ENCODE measurements around the gene OTOP3. TPM values are rescaled to one million over a fixed set of nuclear protein-coding genes. Genes with fewer than 3 reads are reported as not detected.

The OTOP3 gene
- total RNA-seq, 1 donor from 2014 or later: not detected

DNA sequence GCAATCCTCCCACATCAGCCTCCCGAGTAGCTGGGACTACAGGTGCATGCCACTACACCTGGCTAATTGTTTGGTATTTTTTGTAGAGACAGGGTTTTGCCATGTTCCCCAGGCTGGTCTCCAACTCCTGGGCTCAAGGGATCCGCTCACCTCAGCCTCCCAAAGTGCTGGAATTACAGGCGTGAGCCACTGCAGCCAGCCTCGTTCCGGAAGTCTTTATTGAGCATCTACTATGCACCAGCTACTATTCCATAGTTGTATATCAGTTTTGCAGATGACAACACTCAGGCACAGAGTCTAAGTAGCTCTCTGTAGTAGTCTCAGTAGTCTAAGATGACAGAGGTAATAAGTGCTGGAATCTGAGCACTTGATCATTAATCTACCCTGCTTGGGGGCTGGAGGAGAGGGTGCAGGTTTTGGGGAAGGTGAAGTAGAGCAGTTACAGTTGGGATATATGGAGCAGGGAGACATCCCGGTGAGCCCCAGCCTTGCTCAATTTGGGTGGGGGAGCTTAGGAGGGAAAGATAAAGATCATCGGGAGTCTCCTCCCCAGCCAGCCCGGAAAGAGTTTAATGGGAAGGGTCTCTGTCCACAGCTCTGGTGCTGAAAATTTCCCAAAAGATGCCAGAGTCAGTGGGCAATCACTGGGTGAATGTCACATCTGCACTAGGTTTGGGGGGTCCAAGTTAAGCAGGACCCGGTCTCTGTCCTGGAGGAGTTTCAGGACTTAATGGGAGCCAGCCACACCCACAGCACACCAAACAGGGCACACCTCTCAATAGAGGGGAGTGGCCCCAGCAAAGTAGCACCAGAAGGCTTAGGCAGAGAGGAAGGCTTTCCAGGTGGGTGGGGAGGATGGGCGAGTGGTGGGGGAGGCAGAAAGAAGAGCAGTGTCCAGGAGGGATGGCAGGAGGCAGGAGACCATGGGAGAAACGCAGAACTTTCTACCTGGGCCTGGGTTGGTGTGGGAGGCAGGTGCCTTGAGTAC is 1.7 kb downstream of the OTOP3 start:
- DNase-seq (ENCODE audit: low spot score in 2 of 2) (no peak), FAIRE-seq (no peak)

DNA sequence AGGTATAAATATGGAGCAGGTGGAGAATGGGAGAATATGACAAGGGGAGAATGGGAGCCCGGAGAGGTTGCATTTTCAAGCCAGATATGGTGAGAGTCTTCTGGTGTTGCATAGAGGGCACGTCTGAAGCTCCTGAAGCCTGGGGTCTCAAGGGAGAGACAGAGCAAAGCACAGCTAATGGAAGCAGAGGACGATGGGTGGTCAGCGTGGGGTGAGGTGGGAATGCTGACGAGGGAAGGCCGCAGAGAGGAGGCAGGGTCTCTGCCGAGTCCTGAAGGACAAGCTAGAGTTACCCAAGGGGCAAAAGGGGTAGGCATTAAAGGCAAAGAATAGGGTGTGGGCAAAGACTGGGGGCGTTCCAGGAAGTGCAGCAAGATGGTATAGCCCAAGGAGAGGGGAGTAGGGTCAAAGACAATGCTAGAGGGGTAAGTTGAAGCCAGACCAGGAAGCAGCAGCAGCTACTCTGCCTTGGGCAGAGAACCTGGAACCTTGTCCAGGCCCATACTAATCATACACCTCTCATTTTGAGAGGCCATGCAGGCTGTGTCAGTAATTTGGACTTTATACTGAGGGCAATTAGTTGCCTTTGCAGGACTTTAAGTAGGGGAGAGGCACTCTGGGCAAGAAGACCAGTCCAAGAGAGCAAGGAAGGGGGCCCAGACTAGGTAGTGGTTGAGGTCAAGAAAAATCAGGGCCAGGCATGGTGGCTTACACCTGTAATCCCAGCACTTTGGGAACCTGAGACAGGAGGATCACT is 2.7 kb downstream of the OTOP3 start:
- FAIRE-seq (no peak), DNase-seq (ENCODE audit: low spot score in 2 of 2) (no peak)

DNA sequence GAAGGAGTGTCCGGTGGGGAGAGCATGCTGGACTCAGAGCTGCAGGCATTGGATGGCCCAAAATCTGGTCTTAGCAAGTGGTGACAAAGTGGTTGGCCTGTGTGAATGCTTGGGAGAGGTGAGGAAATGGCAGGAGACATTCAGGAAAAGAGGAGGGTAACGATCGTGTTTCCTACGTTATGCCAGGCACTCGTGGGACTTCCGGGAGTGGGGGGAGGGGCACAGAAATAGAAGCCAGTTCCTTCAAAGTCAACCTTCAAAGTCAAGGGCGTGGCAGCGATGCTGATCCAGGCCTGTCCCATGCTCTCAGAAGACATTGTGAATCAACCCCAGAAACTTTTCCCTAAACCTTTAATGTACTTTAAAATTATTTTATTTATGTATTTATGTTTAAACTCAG is 3.8 kb downstream of the OTOP3 start:
- FAIRE-seq: no peak
- DNase-seq (ENCODE audit: low spot score in 2 of 2): no peak

GRCh38 chr17:74941128-74941725 is 5.5 kb downstream of the OTOP3 start:
- DNase-seq (ENCODE audit: low spot score in 2 of 2) (no peak), FAIRE-seq (no peak)

DNA sequence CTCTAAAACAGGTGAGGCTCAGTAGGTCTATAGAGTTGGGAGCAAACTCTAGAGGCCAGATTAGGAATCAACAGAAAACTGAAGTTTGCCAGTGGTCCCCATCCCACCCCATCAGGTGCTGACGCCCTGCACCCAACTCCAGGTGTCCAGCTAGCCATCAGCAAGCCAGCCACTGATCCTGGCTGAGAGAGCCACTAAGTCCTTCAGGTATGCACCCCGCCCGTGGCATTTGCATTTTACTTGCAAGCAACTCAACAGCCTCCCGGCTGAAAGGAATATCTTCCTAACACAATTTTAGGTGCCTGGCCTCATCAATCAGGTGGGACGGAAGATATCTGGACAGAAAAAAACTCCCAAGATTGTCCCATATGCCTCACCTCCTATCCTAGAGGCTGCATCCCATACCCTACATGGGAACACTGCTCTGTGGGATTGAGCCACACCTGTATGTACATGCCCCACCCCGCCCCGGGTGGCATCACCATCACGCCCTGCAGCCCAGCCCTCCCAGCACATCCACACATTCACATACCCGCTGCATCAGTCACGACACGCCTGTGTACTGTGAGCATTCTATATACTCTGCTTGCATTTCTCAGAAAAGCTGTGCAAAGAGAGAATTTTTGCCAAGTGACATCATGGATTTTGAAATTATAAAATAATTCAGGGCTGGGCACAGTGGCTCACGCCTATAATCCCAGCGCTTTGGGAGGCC is 8.3 kb downstream of the OTOP3 start:
- FAIRE-seq: no peak
- no peak for DNase-seq (ENCODE audit: low spot score in 2 of 2)

- no peak for FAIRE-seq
- DNase-seq (ENCODE audit: low spot score in 2 of 2): no peak
Observed at GRCh38 chr17:74945543-74945942, 9.8 kb downstream of the OTOP3 start.

DNA sequence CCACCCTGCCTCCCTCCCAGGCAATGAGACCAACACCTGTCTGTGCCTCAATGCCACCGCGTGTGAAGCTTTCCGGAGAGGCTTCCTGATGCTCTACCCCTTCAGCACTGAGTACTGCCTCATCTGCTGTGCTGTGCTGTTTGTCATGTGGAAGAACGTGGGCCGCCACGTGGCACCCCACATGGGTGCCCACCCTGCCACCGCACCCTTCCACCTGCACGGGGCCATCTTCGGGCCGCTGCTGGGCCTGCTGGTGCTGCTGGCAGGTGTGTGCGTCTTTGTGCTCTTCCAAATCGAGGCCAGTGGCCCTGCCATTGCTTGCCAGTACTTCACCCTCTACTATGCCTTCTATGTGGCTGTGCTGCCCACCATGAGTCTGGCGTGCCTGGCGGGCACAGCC is 10.9 kb downstream of the OTOP3 start:
- FAIRE-seq (no peak), DNase-seq (ENCODE audit: low spot score in 2 of 2) (no peak)

GRCh38 chr17:74947041-74947754 is 11.5 kb downstream of the OTOP3 start:
- DNase-seq (ENCODE audit: low spot score in 2 of 2) (no peak), FAIRE-seq (no peak)

GRCh38 chr17:74949455-74950115 is 13.9 kb downstream of the OTOP3 start:
- FAIRE-seq: no peak
- DNase-seq (ENCODE audit: low spot score in 2 of 2): no peak

GRCh38 chr17:74950207-74950606 is 14.5 kb downstream of the OTOP3 start:
- FAIRE-seq (no peak), DNase-seq (ENCODE audit: low spot score in 2 of 2) (no peak)

GRCh38 chr17:74951065-74951464 is 15.4 kb downstream of the OTOP3 start:
- no peak for FAIRE-seq

DNA sequence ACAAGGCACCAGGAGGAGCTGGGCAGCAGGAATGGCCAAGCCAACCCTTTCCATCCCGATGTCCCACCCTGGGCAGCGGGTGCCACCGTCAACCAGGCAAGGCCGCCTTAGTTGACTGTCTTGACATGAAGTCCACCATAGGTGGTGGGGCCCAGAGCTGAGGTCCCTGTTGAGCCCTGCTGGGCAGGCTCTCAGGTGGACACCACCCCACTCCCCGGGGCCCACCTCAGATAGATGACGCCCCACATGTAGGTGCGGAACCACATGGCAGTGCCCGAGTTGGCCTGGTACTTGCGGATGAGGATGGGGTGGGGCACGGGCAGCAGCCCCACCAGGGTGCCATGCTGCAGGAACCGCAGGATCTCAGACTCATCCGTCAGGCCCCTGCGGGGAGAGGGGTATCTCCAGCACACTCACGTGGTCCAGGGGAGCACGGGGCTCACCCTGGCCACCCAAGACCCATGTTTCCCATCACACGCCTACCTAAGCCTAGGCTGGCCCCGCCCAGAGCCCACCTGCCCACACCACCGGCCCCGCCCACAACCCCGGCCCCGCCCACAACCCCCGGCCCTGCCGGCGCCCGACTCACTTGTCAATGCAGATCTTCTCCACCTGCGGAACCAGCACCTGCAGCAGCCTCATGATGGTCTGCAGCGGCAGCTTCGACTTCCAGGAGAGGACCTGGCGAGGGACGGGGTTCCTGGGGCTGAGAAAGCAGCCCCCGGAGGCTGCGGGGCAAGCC is 16.2 kb downstream of the OTOP3 start:
- DNase-seq (ENCODE audit: low spot score in 2 of 2): no peak
- FAIRE-seq: no peak

More at GRCh38 chr17:74951065-74951464, 15.4 kb downstream of the OTOP3 start:
- DNase-seq (ENCODE audit: low spot score in 2 of 2): no peak

GRCh38 chr17:74952431-74953133 is 16.9 kb downstream of the OTOP3 start:
- FAIRE-seq: no peak
- DNase-seq (ENCODE audit: low spot score in 2 of 2): no peak

- DNase-seq (ENCODE audit: low spot score in 2 of 2) (no peak), FAIRE-seq (no peak)
Observed at GRCh38 chr17:74953134-74953687, 17.5 kb downstream of the OTOP3 start.

DNA sequence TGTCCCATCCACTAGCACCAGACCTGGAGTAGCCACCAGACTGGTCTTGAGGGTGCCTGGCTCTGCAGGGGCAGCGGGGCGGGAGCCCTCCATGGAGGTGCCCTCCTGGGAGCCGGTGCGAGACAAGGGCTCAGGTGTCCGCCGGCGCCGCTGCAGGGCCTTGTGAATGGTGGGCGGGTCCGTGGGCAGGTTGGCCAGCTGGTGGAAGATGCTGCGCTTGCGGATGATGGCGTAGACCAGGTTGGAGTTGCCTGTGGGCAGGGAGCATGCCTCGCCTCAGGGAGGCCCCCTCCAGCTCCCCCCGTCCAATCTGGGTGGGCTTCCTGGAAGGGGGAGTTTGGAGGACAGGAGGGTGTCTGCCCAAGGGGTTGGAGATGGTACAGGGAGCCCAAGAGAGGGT is 18.4 kb downstream of the OTOP3 start:
- FAIRE-seq: no peak
- no peak for DNase-seq (ENCODE audit: low spot score in 2 of 2)

DNA sequence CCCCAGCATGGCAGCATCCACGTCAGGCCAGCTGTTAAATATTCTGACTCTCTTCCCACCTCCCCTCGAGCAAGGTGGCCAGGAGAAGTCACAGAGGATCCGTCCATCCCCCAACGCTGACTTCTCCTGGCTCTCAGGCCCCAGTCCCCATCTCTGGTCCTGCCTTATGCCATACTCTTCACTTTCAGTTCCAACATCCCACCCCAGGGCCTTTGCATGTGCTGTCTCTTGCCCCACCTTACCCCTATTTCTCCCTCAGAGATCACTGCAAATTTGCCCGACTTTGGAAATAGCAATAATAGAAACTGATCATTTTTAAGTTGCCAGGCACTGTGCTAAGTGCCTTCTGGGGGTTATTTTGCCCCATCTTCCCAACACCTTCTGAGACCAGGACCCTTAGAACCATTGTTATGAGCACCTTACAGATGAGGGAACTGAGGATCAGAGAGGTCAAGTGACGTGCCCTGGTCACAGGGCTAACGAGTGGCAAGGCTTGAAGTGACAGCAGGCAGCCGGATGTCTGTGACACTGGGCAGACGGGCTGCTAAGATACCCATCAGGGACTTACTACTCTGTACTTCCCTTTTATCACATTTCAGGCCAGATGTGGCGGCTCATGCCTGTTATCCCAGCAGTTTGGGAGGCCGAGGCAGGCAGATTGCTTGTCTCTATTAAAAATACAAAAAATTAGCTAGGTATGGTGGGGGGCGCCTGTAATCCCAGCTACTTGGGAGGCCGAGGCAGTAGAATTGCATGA is 19.1 kb downstream of the OTOP3 start:
- FAIRE-seq (no peak), DNase-seq (ENCODE audit: low spot score in 2 of 2) (no peak)

- FAIRE-seq (no peak), DNase-seq (ENCODE audit: low spot score in 2 of 2) (no peak)
Observed at GRCh38 chr17:74956093-74956492, 20.4 kb downstream of the OTOP3 start.

Measured in frontal cortex (tissue), 4 donors.